PFSK-1 (cell line): ENCODE data around the gene FOXO1.

Source experiments
- FOXP2 ChIP-seq: optimal IDR thresholded peaks from 2 replicates; pipeline ENCODE3; 2011; ENCODE audit warnings: borderline replicate concordance, control low read depth, inconsistent platforms; ENCODE audit not compliant: insufficient read depth; ENCODE audit errors: extremely low read length, extremely low read depth
- POLR2AphosphoS5 ChIP-seq: IDR thresholded peaks from 2 replicates; pipeline ENCODE4 v1.6.1; 2012; ENCODE audit warnings: low read depth, mild to moderate bottlenecking, control low read depth, low read length, moderate library complexity
- REST ChIP-seq, 2 experiments: IDR thresholded peaks; 2 replicates each; pipeline versions ENCODE4 v1.6.1 to v1.8.0; 2011 to 2012; ENCODE audit warnings: low read depth in 2 of 2, low read length in 2 of 2, control low read depth in 1 of 2, inconsistent platforms in 1 of 2, mild to moderate bottlenecking in 1 of 2, moderate library complexity in 1 of 2; ENCODE audit not compliant: insufficient read depth in 1 of 2
- SIN3A ChIP-seq: IDR thresholded peaks from 2 replicates; pipeline ENCODE4 v1.6.1; 2012; ENCODE audit warnings: mild to moderate bottlenecking, low read length, moderate library complexity, borderline replicate concordance; ENCODE audit not compliant: insufficient read depth
- TAF1 ChIP-seq: IDR thresholded peaks from 2 replicates; pipeline ENCODE4 v1.6.1; 2012; ENCODE audit warnings: low read length, control low read depth, borderline replicate concordance; ENCODE audit not compliant: insufficient read depth

FOXO1 gene

GRCh38 chr13:40581277-40581579 is 85.2 kb downstream of the FOXO1 start:
- no peak for TF ChIP-seq FOXP2
- no peak for TF ChIP-seq REST (IDR thresholded peaks at IDR 0.05; ENCODE audit: insufficient read depth in 1 of 2, low read depth in 2 of 2, low read length in 2 of 2)
- no peak for TF ChIP-seq SIN3A
- TF ChIP-seq POLR2AphosphoS5: no peak
- no peak for TF ChIP-seq TAF1

DNA sequence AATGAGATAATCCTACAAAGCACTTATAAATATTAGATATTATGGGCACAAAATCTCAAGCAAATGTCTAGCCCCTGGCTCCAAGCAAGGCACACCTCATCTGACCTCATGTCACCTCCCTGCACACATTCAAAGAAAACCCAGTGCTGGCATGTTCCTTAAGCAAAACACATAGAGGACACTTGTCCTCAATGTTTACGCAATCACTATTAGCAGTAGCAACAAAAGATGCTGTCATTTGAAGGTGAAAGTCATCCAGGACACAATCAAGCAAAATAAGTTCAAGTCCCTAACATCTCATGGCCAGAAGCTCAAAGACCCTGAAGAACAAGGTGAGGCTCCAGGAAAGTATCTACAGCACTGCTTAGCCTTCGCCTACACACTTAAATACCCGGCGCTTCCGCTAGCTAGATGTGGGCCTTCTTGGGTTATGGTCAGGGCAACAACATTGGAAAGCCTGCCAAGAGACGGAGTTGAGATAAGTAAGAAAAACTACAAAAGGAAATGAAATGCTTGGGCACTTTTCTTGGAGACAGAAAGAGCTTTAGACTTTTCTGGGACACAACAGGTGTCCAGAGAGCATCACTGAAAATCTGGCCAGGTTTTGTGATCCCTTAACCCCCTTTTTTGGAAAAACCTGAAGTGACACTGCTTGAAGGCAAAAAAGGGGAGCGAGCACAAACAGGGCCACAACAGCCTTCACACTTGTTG is 85.7 kb downstream of the FOXO1 start:
- TF ChIP-seq POLR2AphosphoS5: no peak
- TF ChIP-seq FOXP2: no peak
- no peak for TF ChIP-seq SIN3A
- TF ChIP-seq TAF1: no peak
- no peak for TF ChIP-seq REST (IDR thresholded peaks at IDR 0.05; ENCODE audit: insufficient read depth in 1 of 2, low read depth in 2 of 2, low read length in 2 of 2)

DNA sequence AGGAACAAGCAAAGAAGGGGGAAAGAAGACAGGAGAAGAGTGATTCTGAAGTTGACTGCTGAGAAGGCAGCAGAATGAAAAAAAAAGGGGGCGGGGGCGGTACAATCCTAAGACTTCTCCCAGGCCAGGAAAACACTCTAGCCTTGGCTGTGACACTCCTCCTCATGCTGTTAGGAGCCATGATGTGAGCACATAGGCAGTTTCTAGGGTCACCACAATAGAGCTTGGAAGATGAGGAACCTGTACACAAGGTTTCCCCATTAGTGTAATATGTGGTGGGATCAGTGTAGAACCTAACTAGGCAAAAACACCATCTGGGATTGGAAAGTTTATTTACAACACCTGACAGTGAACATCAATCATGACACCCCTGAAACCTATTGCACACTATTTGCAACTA is 86.9 kb downstream of the FOXO1 start:
- TF ChIP-seq REST (IDR thresholded peaks at IDR 0.05; ENCODE audit: insufficient read depth in 1 of 2, low read depth in 2 of 2, low read length in 2 of 2) (no peak), POLR2AphosphoS5 (no peak), TAF1 (no peak), SIN3A (no peak), FOXP2 (no peak)

GRCh38 chr13:40578055-40578454 is 88.4 kb downstream of the FOXO1 start:
- TF ChIP-seq POLR2AphosphoS5 (no peak), REST (IDR thresholded peaks at IDR 0.05; ENCODE audit: insufficient read depth in 1 of 2, low read depth in 2 of 2, low read length in 2 of 2) (no peak), SIN3A (no peak), TAF1 (no peak), FOXP2 (no peak)
